GM12872 (cell line): Measurements from ENCODE around the gene UBL3.

ENCODE experiments used
- CTCF ChIP-seq: IDR thresholded peaks from 3 replicates; pipeline ENCODE4 v1.5.1; 2011; ENCODE audit warnings: low read depth, mild to moderate bottlenecking, low read length, moderate library complexity; ENCODE audit not compliant: insufficient read depth

UBL3 gene

DNA sequence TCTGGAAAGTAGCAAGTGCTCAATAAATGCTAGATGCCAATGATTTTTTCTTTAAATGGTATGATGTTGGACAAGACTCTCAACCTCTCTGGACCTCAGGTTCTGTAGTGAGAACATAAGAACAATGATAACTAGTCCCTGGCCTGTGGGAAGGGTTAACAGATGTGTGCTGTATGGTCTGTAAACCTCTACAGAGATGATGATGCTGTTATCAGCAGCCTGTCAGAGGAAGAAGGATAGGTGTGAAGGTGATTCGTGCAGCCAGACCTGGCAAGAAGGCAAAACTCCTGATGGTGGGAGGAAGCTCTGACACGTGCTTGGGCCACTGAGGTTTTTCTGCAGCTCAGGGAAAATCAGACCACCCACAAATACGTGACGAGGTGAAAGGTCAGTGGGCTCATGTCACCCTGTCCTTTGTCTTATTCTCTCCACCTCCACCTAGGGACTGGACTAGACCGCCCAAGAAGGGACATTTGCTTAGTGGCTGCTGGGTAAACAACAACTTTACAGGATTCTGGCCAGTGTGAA lies 36.7 kb upstream of the UBL3 start:
- no peak for TF ChIP-seq CTCF

DNA sequence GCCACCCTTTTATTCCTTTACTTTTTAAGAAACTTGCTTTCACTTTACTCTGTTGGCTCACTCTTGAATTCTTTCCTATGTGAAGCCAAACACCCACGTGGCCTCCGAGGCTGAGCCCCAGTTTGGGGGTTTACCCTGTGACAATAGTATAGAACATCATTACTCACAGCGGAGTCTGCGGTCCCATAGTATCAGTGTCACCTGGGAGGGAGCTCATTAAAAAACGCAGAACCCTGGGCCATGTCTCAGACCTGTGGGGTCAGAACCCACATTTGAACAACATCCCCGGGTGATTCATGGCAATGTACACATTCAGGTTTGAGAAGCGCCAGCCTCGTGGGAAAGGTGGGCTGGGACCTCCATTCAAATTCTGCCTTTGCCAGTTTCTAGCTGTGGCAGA lies 36.0 kb upstream of the UBL3 start:
- TF ChIP-seq CTCF, result no peak

DNA sequence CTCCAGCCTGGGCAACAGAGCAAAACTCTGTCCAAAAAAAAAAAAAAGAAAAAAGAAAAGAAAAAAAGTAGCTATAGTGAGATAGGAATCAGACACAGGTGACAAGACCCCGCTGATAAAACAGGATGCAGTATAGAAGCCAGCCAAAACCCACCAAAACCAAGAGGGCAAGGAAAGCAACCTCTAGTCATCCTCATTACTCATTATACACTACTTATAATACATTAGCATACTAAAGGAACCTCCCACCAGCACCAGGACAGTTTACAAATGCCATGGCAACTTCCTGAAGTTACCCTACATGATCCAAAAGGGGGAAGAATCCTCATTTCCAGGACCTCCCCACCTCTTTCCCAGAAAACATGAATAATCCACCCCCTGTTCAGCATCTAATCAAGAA lies 35.6 kb upstream of the UBL3 start:
- no peak for TF ChIP-seq CTCF

DNA sequence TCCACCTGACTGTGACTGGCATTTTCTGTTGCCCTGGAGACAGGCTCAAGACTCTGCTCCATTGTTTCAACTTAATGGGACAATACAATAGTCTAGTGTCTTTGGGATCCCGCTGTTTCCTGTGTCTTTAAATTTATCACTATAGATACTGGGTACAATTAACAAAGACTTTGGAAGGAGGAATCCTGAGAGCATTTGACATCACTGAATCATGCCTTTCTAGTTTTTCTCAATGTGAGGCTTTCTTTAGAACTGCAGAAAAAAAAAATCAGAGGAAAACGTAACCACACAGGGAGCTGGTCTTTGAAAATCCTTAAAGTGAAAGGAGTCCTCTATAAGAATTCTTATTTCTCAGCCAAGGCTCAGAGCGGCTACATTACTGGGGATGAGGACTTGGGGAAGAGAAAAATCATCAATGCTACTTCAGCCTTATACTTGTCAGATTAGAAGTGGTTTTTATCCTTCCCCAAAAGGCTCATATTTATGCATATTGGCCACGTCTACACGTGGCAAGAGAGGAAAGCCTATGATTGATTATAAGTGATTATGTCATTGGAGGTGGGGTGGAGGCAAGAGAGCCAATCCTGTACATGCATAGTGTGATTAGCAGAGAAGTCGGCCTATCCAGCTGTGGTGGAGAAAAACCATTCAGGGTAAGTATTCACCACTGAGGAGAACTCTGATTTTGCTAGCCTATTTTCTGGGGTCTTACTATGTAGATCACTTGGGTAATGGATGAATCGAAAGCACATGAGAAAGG lies 34.4 kb upstream of the UBL3 start:
- TF ChIP-seq CTCF, result no peak

DNA sequence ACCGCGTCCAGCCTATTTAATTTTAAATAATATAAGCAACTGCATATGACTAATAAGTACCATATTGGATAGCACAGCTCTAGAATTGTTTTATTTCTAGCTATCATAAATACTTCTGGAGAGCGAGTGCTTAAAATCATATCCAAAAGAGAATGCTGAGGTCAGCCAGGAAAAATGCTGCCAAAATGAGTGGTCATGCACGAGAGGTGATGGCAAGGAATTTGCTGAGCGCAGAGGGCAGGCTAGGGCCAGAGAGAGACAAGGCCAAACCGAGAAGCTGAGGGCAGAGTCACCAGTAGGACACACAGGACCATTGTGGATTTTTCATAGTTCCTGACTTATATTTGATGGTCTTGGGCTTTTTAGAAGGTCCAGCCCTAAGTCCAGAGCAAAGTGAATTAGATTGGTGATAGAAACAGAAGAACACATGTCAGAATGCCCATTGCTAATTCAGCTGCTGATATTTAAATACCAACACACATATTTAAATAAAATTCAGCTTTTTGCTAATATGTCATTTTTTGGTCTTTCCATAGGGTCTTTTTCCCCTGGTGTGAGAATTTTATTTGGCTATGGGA lies 33.6 kb upstream of the UBL3 start:
- TF ChIP-seq CTCF, result no peak

- no peak for TF ChIP-seq CTCF
Measured at GRCh38 chr13:29882076-29882475, 31.7 kb upstream of the UBL3 start.

DNA sequence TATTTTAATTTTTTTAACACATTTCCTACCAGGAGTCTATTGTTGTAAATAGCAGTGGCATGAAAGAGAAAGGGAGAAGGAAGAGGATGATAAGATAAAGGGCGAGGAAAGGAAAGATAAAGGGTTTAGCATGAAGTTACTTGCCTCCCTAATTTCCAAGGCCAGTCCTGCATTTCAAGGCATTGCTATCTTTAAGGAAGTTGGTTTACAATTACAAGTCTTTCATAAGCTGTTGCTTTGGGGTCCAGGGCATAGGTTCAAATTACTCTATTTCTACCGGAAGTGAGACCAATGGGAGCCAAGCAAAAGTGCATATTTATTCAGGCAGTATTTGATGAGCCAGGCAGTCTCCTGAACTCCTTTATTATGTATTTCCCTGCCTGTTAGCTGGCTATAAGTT lies 27.7 kb upstream of the UBL3 start:
- no peak for TF ChIP-seq CTCF
